Activated CD4-positive, CD25-positive, alpha-beta regulatory T cell treated with anti-CD3 and anti-CD28 coated beads, Interleukin-2, amount 50 U/mL, for 16 hours (primary cell): ENCODE measurements around the gene C13orf46.

Experiments used
- DNase-seq: peaks from one replicate; pipeline ENCODE4 v3.0.0-alpha.2; 2020; ENCODE audit warnings: low read depth, low spot score

The C13orf46 gene

DNA sequence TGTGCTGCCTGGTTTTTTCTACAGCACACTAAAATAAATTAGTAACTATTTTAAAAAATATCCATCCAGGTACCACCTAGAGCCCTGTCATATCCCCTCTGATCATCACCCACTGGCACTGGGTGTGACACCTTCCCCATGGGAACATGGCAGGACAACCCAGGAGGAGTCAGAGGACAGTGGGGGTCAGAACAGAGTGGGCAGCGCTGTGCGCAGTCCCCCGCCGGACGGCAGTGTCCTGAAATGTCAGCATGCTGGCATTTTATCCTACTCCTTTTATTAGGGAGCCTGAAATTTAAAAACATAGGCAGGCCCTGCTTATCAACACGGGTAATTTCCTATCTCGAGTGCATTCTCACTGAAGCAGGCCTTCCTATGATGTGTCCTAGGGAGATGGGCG lies 67.9 kb downstream of the C13orf46 start:
- no peak for DNase-seq

DNA sequence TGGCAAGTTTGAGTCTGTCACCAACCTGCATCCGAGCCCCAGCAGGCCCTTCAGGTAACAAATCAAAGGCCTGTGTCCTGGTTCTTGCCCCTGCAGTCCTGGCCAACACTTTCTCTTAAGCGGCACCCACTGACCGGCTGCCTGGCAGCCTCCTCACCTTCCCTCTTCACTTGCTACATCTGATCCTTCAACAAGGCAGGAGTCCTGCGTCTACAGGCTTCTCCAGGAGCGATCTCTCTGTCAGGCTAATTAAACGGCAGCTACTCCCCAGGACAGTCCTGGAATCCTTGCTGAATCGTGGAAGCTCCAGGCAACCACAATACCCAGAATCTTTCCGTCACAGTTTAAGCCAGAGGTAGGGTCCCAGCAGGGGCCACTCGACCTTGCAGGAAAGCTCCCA lies 68.9 kb downstream of the C13orf46 start:
- no peak for DNase-seq

DNA sequence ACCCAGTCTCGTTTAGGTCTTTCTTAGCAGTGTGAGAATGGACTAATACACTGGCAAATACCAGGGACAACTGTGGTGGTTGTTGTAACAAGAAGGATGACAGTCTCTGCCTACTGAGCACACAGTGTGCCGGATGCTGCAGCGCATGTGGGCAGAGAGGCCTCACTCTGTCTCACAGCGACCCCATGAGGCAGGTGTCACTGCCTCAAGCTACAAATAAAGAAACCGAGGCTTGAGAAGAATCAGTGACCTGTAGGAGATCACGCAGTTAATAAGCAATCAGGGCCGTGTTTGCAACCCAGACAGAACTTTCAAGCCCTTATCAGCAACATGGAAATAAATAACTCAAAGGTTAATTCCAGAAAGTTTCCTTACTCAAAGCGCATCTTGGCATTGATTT lies 69.5 kb downstream of the C13orf46 start:
- DNase-seq = no peak

DNA sequence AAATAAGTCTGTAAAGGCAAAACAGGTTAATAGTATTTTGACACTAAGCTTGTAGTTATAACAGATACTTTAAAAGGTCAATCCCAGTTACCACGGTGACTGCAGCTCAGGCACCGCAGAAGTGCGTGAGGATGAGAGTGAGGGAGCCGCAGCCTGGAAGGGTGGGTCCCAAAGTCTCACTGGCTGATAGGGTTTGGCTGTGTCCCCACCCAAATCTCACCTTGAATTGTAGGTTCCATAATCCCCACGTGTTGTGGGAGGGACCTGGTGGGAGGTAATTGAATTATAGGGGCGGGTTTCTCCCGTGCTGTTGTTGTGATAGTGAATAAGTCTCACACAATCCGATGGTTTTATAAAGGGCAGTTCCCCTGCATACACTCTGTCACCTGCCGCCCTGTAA lies 70.0 kb downstream of the C13orf46 start:
- DNase-seq = no peak
